OCI-LY1 (cell line): Measurements from ENCODE around the gene USH1C.

Experiments used
- H2AFZ ChIP-seq: fragments of 200-600 bp; sonication (generic), shearing (Covaris generic); 2 replicates; pipeline ENCODE4 v1.6.0; 2014; ENCODE audit warnings: antibody characterized with exemption, mild to moderate bottlenecking, low read length
- H3F3A ChIP-seq: fragments of 200-600 bp; sonication (generic), shearing (Covaris generic); 2 replicates; pipeline ENCODE4 v1.6.0; 2014; ENCODE audit warnings: mild to moderate bottlenecking, antibody characterized with exemption, low read length, moderate library complexity; ENCODE audit not compliant: insufficient read depth
- H3K27ac ChIP-seq: fragments of 200-600 bp; sonication (generic); 2 replicates; pipeline ENCODE4 v1.5.1; 2014; ENCODE audit warnings: low read length, mixed run types, mild to moderate bottlenecking, low read depth; ENCODE audit not compliant: poor library complexity, severe bottlenecking
- H3K27me3 ChIP-seq: fragments of 200-600 bp; sonication (generic); 2 replicates; pipeline ENCODE4 v1.6.0; 2014; ENCODE audit warnings: antibody characterized with exemption, mild to moderate bottlenecking, low read length, moderate library complexity; ENCODE audit not compliant: insufficient read depth
- H3K36me3 ChIP-seq: fragments of 200-600 bp; sonication (generic); 2 replicates; pipeline ENCODE4 v1.6.1; 2014; ENCODE audit warnings: mild to moderate bottlenecking, antibody characterized with exemption, low read length, moderate library complexity, mixed read lengths; ENCODE audit not compliant: insufficient read depth
- H3K4me1 ChIP-seq: fragments of 200-600 bp; sonication (generic); 2 replicates; pipeline ENCODE4 v1.5.1; 2014; ENCODE audit warnings: mild to moderate bottlenecking, low read length, moderate library complexity; ENCODE audit not compliant: insufficient read depth, severe bottlenecking
- H3K4me2 ChIP-seq: fragments of 200-600 bp; sonication (generic), shearing (Covaris generic); 2 replicates; pipeline ENCODE4 v1.6.1; 2014; ENCODE audit warnings: low read length
- H3K4me3 ChIP-seq: fragments of 200-600 bp; sonication (generic); 2 replicates; pipeline ENCODE4 v1.5.1; 2014; ENCODE audit warnings: low read length, low read depth, mild to moderate bottlenecking, mixed read lengths; ENCODE audit not compliant: poor library complexity, severe bottlenecking
- H3K79me2 ChIP-seq: fragments of 200-600 bp; shearing (Covaris generic); 2 replicates; pipeline ENCODE4 v1.6.1; 2016; ENCODE audit warnings: mixed run types, low read length, mixed read lengths; ENCODE audit not compliant: insufficient read depth
- H3K9ac ChIP-seq: fragments of 200-600 bp; sonication (generic), shearing (Covaris generic); 2 replicates; pipeline ENCODE4 v1.6.1; 2014; ENCODE audit warnings: mild to moderate bottlenecking, low read length, mixed read lengths
- H3K9me2 ChIP-seq: fragments of 200-600 bp; sonication (generic), shearing (Covaris generic); 2 replicates; pipeline ENCODE4 v1.6.1; 2014; ENCODE audit warnings: low read depth, mild to moderate bottlenecking, low read length, mixed read lengths
- H3K9me3 ChIP-seq: fragments of 200-600 bp; shearing (Covaris generic); 2 replicates; pipeline ENCODE4 v1.6.1; 2014; ENCODE audit warnings: low read length, mixed read lengths
- H4K20me1 ChIP-seq: fragments of 200-600 bp; sonication (generic), shearing (Covaris generic); 2 replicates; pipeline ENCODE4 v1.6.0; 2016; ENCODE audit warnings: mild to moderate bottlenecking, low read length; ENCODE audit not compliant: insufficient read depth
- CTCF ChIP-seq: fragments of 200-600 bp; sonication (generic), shearing (Covaris generic); IDR thresholded peaks from 2 replicates; pipeline ENCODE4 v1.5.1; 2017; ENCODE audit warnings: mild to moderate bottlenecking, antibody characterized with exemption, low read length, moderate library complexity, mixed read lengths
- EZH2 ChIP-seq: fragments of 200-600 bp; sonication (generic), shearing (Covaris generic); IDR thresholded peaks from 2 replicates; pipeline ENCODE4 v1.8.0; 2017; ENCODE audit warnings: borderline replicate concordance, mixed run types, mild to moderate bottlenecking, antibody characterized with exemption, low read length, moderate library complexity, mixed read lengths

The USH1C gene

GRCh38 chr11:17522655-17523054 lies 21.6 kb downstream of the USH1C start:
- Histone ChIP-seq H4K20me1 (no peaks in the 10 kb centered on the region), H3K9me2 (no peaks in the 10 kb centered on the region), H3K4me1 (no peaks in the 10 kb centered on the region), H3F3A (no peaks in the 10 kb centered on the region), H3K79me2 (no peaks in the 10 kb centered on the region), H3K27ac (no peak overlapping the region), H3K4me3 (no peak overlapping the region), H3K9me3 (no peaks in the 10 kb centered on the region), H3K36me3 (no peaks in the 10 kb centered on the region), H3K9ac (no peak overlapping the region), H3K4me2 (no peak overlapping the region), H2AFZ (no peak overlapping the region), H3K27me3 (no peaks in the 10 kb centered on the region; the same call in 1 of the 2 replicates)
- TF ChIP-seq EZH2 (no peak), CTCF (no peak)

- no peak for TF ChIP-seq CTCF
- no peak for TF ChIP-seq EZH2
- H3K27me3 ChIP-seq = no peaks in the 10 kb centered on the region; the same call in 1 of the 2 replicates
Measured at GRCh38 chr11:17521106-17521900, 22.9 kb downstream of the USH1C start.

GRCh38 chr11:17519061-17519885 lies 24.9 kb downstream of the USH1C start:
- no peaks in the 10 kb centered on the region for H3K79me2 ChIP-seq
- no peak overlapping the region for H3K27ac ChIP-seq
- no peaks in the 10 kb centered on the region for H3K27me3 ChIP-seq
- H2AFZ ChIP-seq = no peak overlapping the region
- H4K20me1 ChIP-seq = no peaks in the 10 kb centered on the region
- H3F3A ChIP-seq = no peaks in the 10 kb centered on the region
- H3K4me2 ChIP-seq = no peak overlapping the region
- H3K36me3 ChIP-seq = no peaks in the 10 kb centered on the region
- H3K4me3 ChIP-seq = no peak overlapping the region
- no peak overlapping the region for H3K9ac ChIP-seq
- TF ChIP-seq EZH2 (no peak), CTCF (no peak)
- H3K4me1 ChIP-seq = no peaks in the 10 kb centered on the region
- H3K9me2 ChIP-seq = no peaks in the 10 kb centered on the region
- no peaks in the 10 kb centered on the region for H3K9me3 ChIP-seq

More at GRCh38 chr11:17521106-17521900, 22.9 kb downstream of the USH1C start:
- H3K4me2 ChIP-seq = no peak overlapping the region
- no peak overlapping the region for H3K4me3 ChIP-seq
- no peaks in the 10 kb centered on the region for H3K79me2 ChIP-seq
- no peaks in the 10 kb centered on the region for H3F3A ChIP-seq
- H4K20me1 ChIP-seq = no peaks in the 10 kb centered on the region
- no peak overlapping the region for H3K27ac ChIP-seq
- no peaks in the 10 kb centered on the region for H3K4me1 ChIP-seq
- no peaks in the 10 kb centered on the region for H3K36me3 ChIP-seq
- no peak overlapping the region for H2AFZ ChIP-seq
- H3K9me3 ChIP-seq = no peaks in the 10 kb centered on the region
- no peaks in the 10 kb centered on the region for H3K9me2 ChIP-seq
- no peak overlapping the region for H3K9ac ChIP-seq
